Measurements from ENCODE around the gene ABCA13.
A peak's percentile ranks its signal among the peaks of the same experiment; 100 is the strongest.

GRCh38 chr7:48299580-48300169 lies 128.4 kb downstream of the ABCA13 start:
- TF ChIP-seq CTCF (IDR thresholded peaks at IDR 0.05; ENCODE audit: low read depth, low read length, poor library complexity, severe bottlenecking) (peak; percentile 95), EZH2phosphoT487 (IDR thresholded peaks at IDR 0.05; ENCODE audit: borderline replicate concordance, low read length) (no peak)

Measured in DOHH2 (cell line).